GM12878 (cell line): Measurements from ENCODE around the gene USH1G. TPM values are rescaled to one million over a fixed set of nuclear protein-coding genes. Genes with fewer than 3 reads are reported as not detected.
A peak's percentile ranks its signal among the peaks of the same experiment; 100 is the strongest.

ENCODE experiments used
- ATAC-seq: fragments of 200-7000 bp; cut with Tn5 transposase; 3 replicates; pipeline ENCODE4 v1.9.1; 2020; ENCODE audit warnings: mild to moderate bottlenecking, moderate library complexity
- BruUV-seq: library from RNA; stranded (reverse); fragments of 400-500 nt; replicated peaks from 2 replicates; lab custom pipeline; 2021; lab: Mats Ljungman, UMichigan
- CTCF ChIA-PET: fragments of 300-600 bp; sonication (Branson Sonifier 250); formaldehyde crosslinking; extraction: SDS; loops from one replicate; lab custom pipeline; 2021; ENCODE audit warnings: inconsistent platforms; lab: Yijun Ruan, JAX
- POLR2A ChIA-PET: fragments of 350-600 bp; formaldehyde crosslinking; extraction: SDS; loops from one replicate; lab custom pipeline; 2021; ENCODE audit warnings: inconsistent platforms; lab: Charles Lee
- RAD21 ChIA-PET: fragments of 300-600 bp; sonication (Branson Sonifier 250); formaldehyde crosslinking; loops from one replicate; lab custom pipeline; 2023; ENCODE audit warnings: antibody characterized with exemption; ENCODE audit not compliant: unreplicated experiment; lab: Charles Lee
- SMC1A ChIA-PET: fragments of 300-600 bp; sonication (Branson Sonifier 250); formaldehyde crosslinking; loops from one replicate; lab custom pipeline; 2023; ENCODE audit not compliant: unreplicated experiment, uncharacterized antibody; lab: Charles Lee
- DNase-seq: peaks from one replicate; pipeline ENCODE4 v3.0.0-alpha.2; 2011; ENCODE audit warnings: low read depth, low spot score
- FAIRE-seq: peaks from 3 replicates; lab custom pipeline; 2011; peaks lifted over from hg19 to GRCh38; lab: Jason Lieb, UNC
- H2AFZ ChIP-seq: 2 replicates; pipeline ENCODE4 v1.6.0; 2011; ENCODE audit warnings: low read depth, low read length, control low read depth; ENCODE audit not compliant: control insufficient read depth
- H3K27ac ChIP-seq: 2 replicates; pipeline ENCODE4 v1.5.1; 2011; ENCODE audit warnings: control low read depth; ENCODE audit not compliant: control insufficient read depth, insufficient read depth
- H3K27me3 ChIP-seq, 2 experiments: replicated peaks in 1 of 2; 2 replicates each; pipeline versions ENCODE4 v1.6.0 to v1.6.1; 2011; ENCODE audit warnings: low read length in 1 of 2; ENCODE audit not compliant: control insufficient read depth in 2 of 2, insufficient read depth in 2 of 2
- H3K36me3 ChIP-seq, 2 experiments: 2 replicates each; pipeline ENCODE4 v1.5.1; 2011; ENCODE audit warnings: low read length in 1 of 2; ENCODE audit not compliant: control insufficient read depth in 2 of 2, insufficient read depth in 2 of 2
- H3K4me1 ChIP-seq: 2 replicates; pipeline ENCODE4 v1.6.1; 2011; ENCODE audit warnings: mild to moderate bottlenecking, low read length, moderate library complexity, mixed read lengths; ENCODE audit not compliant: control insufficient read depth, insufficient read depth
- H3K4me2 ChIP-seq: 2 replicates; pipeline ENCODE4 v1.6.0; 2011; ENCODE audit warnings: control low read depth; ENCODE audit not compliant: control insufficient read depth, insufficient read depth
- H3K4me3 ChIP-seq: fragments of 200-600 bp; sonication (generic); 2 replicates; pipeline ENCODE4 v1.5.1; 2016
- H3K79me2 ChIP-seq: 2 replicates; pipeline ENCODE4 v1.6.0; 2011; ENCODE audit warnings: low read length; ENCODE audit not compliant: control insufficient read depth, insufficient read depth
- H3K9ac ChIP-seq: 2 replicates; pipeline ENCODE4 v1.8.0; 2011; ENCODE audit warnings: low read length, control low read depth, mixed read lengths; ENCODE audit not compliant: control insufficient read depth, insufficient read depth
- H3K9me3 ChIP-seq: replicated peaks from 3 replicates; pipeline ENCODE4 v1.5.1; 2011; ENCODE audit warnings: mild to moderate bottlenecking, low read length; ENCODE audit not compliant: control insufficient read depth, insufficient read depth
- H4K20me1 ChIP-seq: 2 replicates; pipeline ENCODE4 v1.6.0; 2011; ENCODE audit not compliant: control insufficient read depth, insufficient read depth
- BHLHE40 ChIP-seq, 2 experiments: fragments of 450-650 bp in 1 of 2; IDR thresholded peaks; 2 replicates each; pipeline ENCODE4 v1.6.1; 2011 to 2017; ENCODE audit warnings: low read depth in 2 of 2, borderline replicate concordance in 1 of 2, improper control_type of control experiment in 1 of 2, low read length in 1 of 2, mild to moderate bottlenecking in 1 of 2
- CREB1 ChIP-seq: IDR thresholded peaks from 2 replicates; pipeline ENCODE4 v1.6.1; 2012; ENCODE audit warnings: low read depth, mild to moderate bottlenecking, inconsistent platforms
- SPI1 ChIP-seq: IDR thresholded peaks from 2 replicates; pipeline ENCODE4 v1.6.1; 2011; ENCODE audit warnings: low read depth, mild to moderate bottlenecking, low read length, moderate library complexity, borderline replicate concordance; ENCODE audit not compliant: insufficient read depth
- WGBS: methylation state at CpG from one replicate; pipeline ENCODE4 v1.1.6; 2016; ENCODE audit warnings: low lambda C conversion rate; ENCODE audit not compliant: insufficient replicate concordance, insufficient coverage; ENCODE audit errors: missing lambda C conversion rate; 5-methylcytosine and 5-hydroxymethylcytosine counted together
- in situ Hi-C: fragments of 300-500 bp; cut with MboI; formaldehyde crosslinking; loops from 9 replicates; pipeline ENCODE4 v1.14.3; 2018; ENCODE audit warnings: mixed read lengths
- intact Hi-C: fragments of 100-400 bp; cut with micrococcal nuclease; formaldehyde crosslinking; loops from one replicate; pipeline ENCODE4 v1.14.2; 2022; ENCODE audit not compliant: unreplicated experiment
- polyA plus RNA-seq, 11 experiments: library from polyadenylated mRNA; depleted of rRNA in 4 of 11; unstranded in 6 of 11; stranded (reverse) in 5 of 11; fragments of >200 nt; fragmentation: Nextera tagmentation in 4 of 11; fragmentation: Illumina TruSeq in 1 of 11; extraction: Ambion mirVana in 4 of 11; extraction: Trizol in 1 of 11; gene quantifications; 1 replicate in 1 of 11; 2 replicates in 10 of 11; pipeline versions ENCODE4 v1.2.1 to v1.2.3, GENCODE V29; 2011 to 2016; ENCODE audit warnings: inconsistent platforms in 2 of 11, missing spikeins in 2 of 11, low read depth in 1 of 11
- total RNA-seq, 4 experiments: library from RNA; depleted of rRNA in 3 of 4; stranded (reverse); fragments of >200 nt in 3 of 4; fragmentation: Illumina TruSeq in 1 of 4; extraction: Trizol in 1 of 4; gene quantifications; 2 replicates each; pipeline versions ENCODE4 v1.2.1 to v1.2.3, GENCODE V29; 2013 to 2021

Gene USH1G
- total and polyA plus RNA-seq, 10 of the 15 experiments (the other 5 are each of a cell fraction or from before 2014, with no cell fraction given) = 0.05 to 0.62 (median 0.09) TPM; not detected in 7

DNA sequence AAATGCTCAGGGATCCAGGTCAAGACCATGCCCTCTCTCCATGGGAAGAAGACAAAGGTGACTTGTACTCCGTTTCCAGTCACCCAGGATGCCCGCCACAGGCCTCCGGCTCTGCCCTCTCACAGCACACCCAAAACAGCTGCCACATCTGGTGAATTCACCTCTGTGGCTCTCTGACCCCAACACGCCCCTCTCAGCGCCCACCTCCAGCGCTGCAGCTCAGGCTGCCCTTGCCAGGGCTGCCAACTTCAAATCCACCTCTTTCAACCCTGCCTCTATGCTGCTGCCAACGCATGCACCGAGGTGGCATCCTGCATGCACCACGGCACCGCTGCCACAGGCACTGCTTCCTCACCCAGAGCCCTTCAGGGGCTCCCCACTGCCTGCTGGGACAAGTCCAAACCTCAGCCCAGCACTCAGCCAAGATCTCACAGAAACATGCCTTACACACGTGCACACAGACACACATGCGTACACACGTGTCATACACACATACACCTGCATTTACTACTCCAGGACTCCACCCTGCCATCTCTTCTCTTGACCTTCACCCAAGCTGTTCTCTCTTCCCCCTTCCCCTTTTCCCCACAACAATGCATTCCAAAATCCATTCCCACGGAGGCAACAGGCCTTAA is 42.0 kb upstream of the USH1G start:
- H3K36me3 ChIP-seq = no peaks in the 10 kb centered on the region
- H2AFZ ChIP-seq = no peak overlapping the region
- no peaks in the 10 kb centered on the region for H4K20me1 ChIP-seq
- RAD21 ChIA-PET = no interaction called here
- SMC1A ChIA-PET = no interaction called here
- no TSS peak for BruUV-seq
- H3K9ac ChIP-seq = no peak overlapping the region
- no peak for ATAC-seq
- CTCF ChIA-PET = interaction anchor here (1.1 to 5.5 kb wide), 2 partner anchors 41 to 150 kb away, joined by 3 to 100 read pairs; partner anchors contain the start of gene OTOP2
- FAIRE-seq = no peak
- intact Hi-C loops (loop anchor here (5.0 to 10.0 kb wide), 4 partner anchors 70 to 450 kb away; no protein-coding TSS in a partner anchor), in situ Hi-C loops (loop anchor here (5.0 kb wide), 2 partner anchors 237 to 447 kb away; no protein-coding TSS in a partner anchor)
- no peak for DNase-seq
- TF ChIP-seq CREB1 = no peak
- peak in 1 of 2 experiments; percentile 18; a peak in 1 of 4 replicates for TF ChIP-seq BHLHE40 (IDR thresholded peaks at IDR 0.05; ENCODE audit: borderline replicate concordance in 1 of 2, low read depth in 2 of 2, low read length in 1 of 2)
- no peaks in the 10 kb centered on the region for H3K27me3 ChIP-seq
- H3K4me3 ChIP-seq = no peak overlapping the region
- 26% methylated on average over 14 of the region's 14 CpGs for WGBS
- POLR2A ChIA-PET = no interaction called here
- no peaks in the 10 kb centered on the region for H3K9me3 ChIP-seq
- H3K4me2 ChIP-seq = no peak overlapping the region
- no peaks in the 10 kb centered on the region; the same call in 1 of the 2 replicates for H3K4me1 ChIP-seq
- no peak overlapping the region for H3K27ac ChIP-seq
- H3K79me2 ChIP-seq = no peaks in the 10 kb centered on the region

GRCh38 chr17:74964246-74964761 is 41.2 kb upstream of the USH1G start:
- CTCF ChIA-PET = interaction anchor here (0.6 to 13.8 kb wide), 6 partner anchors 10 to 305 kb away, joined by 3 to 274 read pairs (median 96); partner anchors contain the start of genes HID1, NUP85, OTOP2 and USH1G
- no TSS peak for BruUV-seq
- DNase-seq = no peak

More at GRCh38 chr17:74964246-74964761, 41.2 kb upstream of the USH1G start:
- no peaks in the 10 kb centered on the region; the same call in 1 of the 2 replicates for H3K4me1 ChIP-seq
- ChIA-PET POLR2A (no interaction called here), RAD21 (interaction anchor here (1.0 to 4.5 kb wide), 2 partner anchors 42 to 150 kb away, joined by 5 to 39 read pairs; no protein-coding TSS in a partner anchor), SMC1A (interaction anchor here (4.6 kb wide), 1 partner anchor 237 kb away, joined by 74 read pairs; no protein-coding TSS in a partner anchor)
- no peak for FAIRE-seq
- H3K27ac ChIP-seq = no peak overlapping the region
- H2AFZ ChIP-seq = no peak overlapping the region
- WGBS = 73% methylated on average over 12 of the region's 12 CpGs
- no peak for TF ChIP-seq BHLHE40 (IDR thresholded peaks at IDR 0.05; ENCODE audit: borderline replicate concordance in 1 of 2, low read depth in 2 of 2, low read length in 1 of 2)
- no peak for TF ChIP-seq SPI1
- no peaks in the 10 kb centered on the region for H3K9me3 ChIP-seq
- no peak overlapping the region for H3K4me2 ChIP-seq
- H4K20me1 ChIP-seq = no peaks in the 10 kb centered on the region
- H3K4me3 ChIP-seq = no peak overlapping the region
- H3K79me2 ChIP-seq = no peaks in the 10 kb centered on the region
- ATAC-seq = no peak
- H3K36me3 ChIP-seq = no peaks in the 10 kb centered on the region
- in situ Hi-C loops (loop anchor here (5.0 kb wide), 1 partner anchor 238 kb away; no protein-coding TSS in a partner anchor), intact Hi-C loops (loop anchor here (5.0 to 10.0 kb wide), 4 partner anchors 70 to 450 kb away; no protein-coding TSS in a partner anchor)
- no peak overlapping the region for H3K9ac ChIP-seq
- H3K27me3 ChIP-seq = no peaks in the 10 kb centered on the region
